22Rv1 (cell line): ENCODE data around the gene PRDM15.

ENCODE experiments used
- H3K27ac ChIP-seq: fragments of 450-650 bp; 2 replicates; pipeline ENCODE4 v1.5.1; 2017
- CTCF ChIP-seq: fragments of 450-650 bp; IDR thresholded peaks from 2 replicates; pipeline ENCODE4 v1.5.1; 2017; ENCODE audit warnings: mild to moderate bottlenecking
- ZFX ChIP-seq: fragments of 450-650 bp; IDR thresholded peaks from 2 replicates; pipeline ENCODE4 v1.6.1; 2017; ENCODE audit warnings: antibody characterized with exemption, borderline replicate concordance

PRDM15 gene

GRCh38 chr21:41854426-41854995 lies 24.6 kb downstream of the PRDM15 start:
- no peak overlapping the region for H3K27ac ChIP-seq
- no peak for TF ChIP-seq CTCF
- TF ChIP-seq ZFX: no peak

GRCh38 chr21:41852929-41853320 lies 26.2 kb downstream of the PRDM15 start:
- TF ChIP-seq CTCF: no peak
- TF ChIP-seq ZFX: no peak
- H3K27ac ChIP-seq: no peak overlapping the region

- TF ChIP-seq CTCF (no peak), ZFX (no peak)
- no peak overlapping the region for H3K27ac ChIP-seq
Observed at GRCh38 chr21:41852151-41852928, 26.8 kb downstream of the PRDM15 start.

GRCh38 chr21:41851090-41851790 lies 27.9 kb downstream of the PRDM15 start:
- TF ChIP-seq ZFX (no peak), CTCF (no peak)

GRCh38 chr21:41850085-41850484 lies 29.1 kb downstream of the PRDM15 start:
- no peak overlapping the region for H3K27ac ChIP-seq
- TF ChIP-seq CTCF (no peak), ZFX (no peak)

More at GRCh38 chr21:41851090-41851790, 27.9 kb downstream of the PRDM15 start:
- no peak overlapping the region for H3K27ac ChIP-seq

GRCh38 chr21:41848958-41849580 lies 30.1 kb downstream of the PRDM15 start:
- TF ChIP-seq CTCF: no peak
- H3K27ac ChIP-seq: no peak overlapping the region

GRCh38 chr21:41848533-41848932 lies 30.6 kb downstream of the PRDM15 start:
- no peak for TF ChIP-seq ZFX
- TF ChIP-seq CTCF: no peak
- H3K27ac ChIP-seq: no peak overlapping the region
